ENCODE measurements around the gene MT1H. TPM values are rescaled to one million over a fixed set of nuclear protein-coding genes. Genes with fewer than 3 reads are reported as not detected.

Gene MT1H
- total RNA-seq, 1 experiment from 2014 or later = not detected

DNA sequence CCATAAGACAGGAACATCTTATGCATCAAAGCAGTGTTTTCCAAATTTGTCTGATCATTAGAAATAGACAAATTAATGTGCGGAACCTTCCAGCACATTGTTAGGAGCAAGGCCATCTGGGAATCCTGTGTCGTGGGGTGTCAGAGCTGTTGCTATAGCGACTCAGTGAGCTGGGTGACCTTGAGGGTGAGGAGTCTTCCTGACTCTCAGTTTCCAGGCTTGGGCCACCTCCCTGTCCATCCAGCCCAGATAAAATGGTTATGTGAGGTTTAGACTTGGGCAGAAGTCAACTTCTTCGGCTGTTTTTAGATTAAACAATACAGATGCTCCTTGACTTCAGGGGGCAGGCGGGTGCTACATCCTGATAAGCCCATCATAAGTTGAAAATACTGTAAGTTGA is 33.2 kb downstream of the MT1H start:
- Mint-ChIP-seq H3K4me3 (ENCODE audit: unreplicated experiment) (no peak overlapping the region), H3K9me3 (ENCODE audit: unreplicated experiment) (no peaks in the 10 kb centered on the region), H3K4me1 (ENCODE audit: insufficient read depth, unreplicated experiment) (peaks cover 10% of the 10 kb centered on the region), H3K27me3 (ENCODE audit: insufficient read depth, unreplicated experiment) (no peaks in the 10 kb centered on the region), H3K27ac (ENCODE audit: low read depth, unreplicated experiment) (no peak overlapping the region), H3K36me3 (ENCODE audit: insufficient read depth, unreplicated experiment) (no peaks in the 10 kb centered on the region)
- no TSS peak for BruUV-seq (replicated peaks)
- no peak for DNase-seq (ENCODE audit: unreplicated experiment)
- TF ChIP-seq CTCF (IDR thresholded peaks at IDR 0.05; ENCODE audit: unreplicated experiment) = no peak
- ChIA-PET POLR2A (interaction anchor here (0.9 to 4.2 kb wide), 11 partner anchors 19 to 250 kb away, joined by 3 to 75 read pairs (median 6); partner anchors contain the start of genes BBS2, HERPUD1, MT1E and MT1X), CTCF (interaction anchor here (0.6 to 5.1 kb wide), 33 partner anchors 7 to 1780 kb away, joined by 3 to 105 read pairs (median 4); partner anchors contain the start of genes BBS2 and MT1H)
- intact Hi-C loops (cut with micrococcal nuclease) = loop anchor here (1.0 to 2.0 kb wide), 8 partner anchors 29 to 370 kb away; no protein-coding TSS in a partner anchor

DNA sequence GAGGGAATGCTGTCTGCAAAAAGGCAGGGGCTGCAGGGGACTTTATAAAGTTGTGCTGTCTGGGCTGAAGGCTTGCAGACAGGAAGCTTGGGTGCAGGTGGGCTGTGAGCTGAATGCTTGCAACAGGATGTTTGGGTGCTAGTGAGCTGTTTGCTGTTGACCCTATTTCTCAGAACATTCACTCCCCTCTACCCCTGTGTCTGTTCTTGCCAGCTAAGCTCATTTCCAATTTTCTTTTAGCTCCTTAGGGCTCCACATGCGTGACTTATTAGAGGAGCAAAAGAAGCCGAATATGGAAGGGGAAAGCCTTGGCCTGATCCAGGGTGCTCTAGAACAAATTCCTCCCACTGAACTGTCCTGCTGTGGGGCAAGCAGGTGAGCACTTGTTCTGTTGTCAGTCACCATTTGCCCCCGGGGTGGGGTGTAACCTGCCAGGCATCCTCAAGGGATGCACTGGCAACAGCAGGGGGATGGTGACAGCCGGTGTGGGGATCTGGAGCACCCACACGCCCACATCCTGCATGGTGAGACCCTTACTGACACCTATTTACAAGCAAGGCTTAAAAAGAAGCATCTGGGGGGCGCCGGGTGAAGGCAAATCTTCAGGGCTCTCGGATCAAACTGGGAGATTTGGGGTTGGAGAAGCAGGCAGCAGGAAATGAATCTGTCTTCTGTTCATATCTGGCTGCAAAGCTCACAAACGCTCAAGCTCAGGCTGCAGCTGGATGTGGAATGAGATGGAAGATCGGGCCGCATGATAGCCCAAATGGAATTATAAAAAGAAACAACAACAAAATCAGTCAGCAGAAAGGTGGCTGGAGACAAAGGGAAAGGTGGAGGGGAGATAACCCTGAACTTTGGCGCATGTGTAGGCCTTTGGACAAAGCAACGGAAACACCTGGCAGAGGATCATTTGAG is 39.2 kb downstream of the MT1H start:
- H3K27me3 Mint-ChIP-seq (ENCODE audit: insufficient read depth, unreplicated experiment) = no peaks in the 10 kb centered on the region
- TF ChIP-seq CTCF (IDR thresholded peaks at IDR 0.05; ENCODE audit: unreplicated experiment) = no peak
- BruUV-seq (replicated peaks) = no TSS peak
- H3K4me1 Mint-ChIP-seq (ENCODE audit: insufficient read depth, unreplicated experiment) = no peaks in the 10 kb centered on the region
- intact Hi-C loops (cut with micrococcal nuclease) = no loop called here
- DNase-seq (ENCODE audit: unreplicated experiment) = no peak
- no peak overlapping the region for H3K27ac Mint-ChIP-seq (ENCODE audit: low read depth, unreplicated experiment)
- POLR2A ChIA-PET = interaction anchor here (0.6 to 1.6 kb wide), 2 partner anchors 83 to 189 kb away, joined by 3 to 6 read pairs; partner anchors contain the start of genes BBS2 and MT1E
- CTCF ChIA-PET = interaction anchor here (0.6 to 1.1 kb wide), 5 partner anchors 11 to 131 kb away, joined by 3 to 5 read pairs (median 3); no protein-coding TSS in a partner anchor
- no peaks in the 10 kb centered on the region for H3K36me3 Mint-ChIP-seq (ENCODE audit: insufficient read depth, unreplicated experiment)
- H3K4me3 Mint-ChIP-seq (ENCODE audit: unreplicated experiment) = no peak overlapping the region
- no peaks in the 10 kb centered on the region for H3K9me3 Mint-ChIP-seq (ENCODE audit: unreplicated experiment)

DNA sequence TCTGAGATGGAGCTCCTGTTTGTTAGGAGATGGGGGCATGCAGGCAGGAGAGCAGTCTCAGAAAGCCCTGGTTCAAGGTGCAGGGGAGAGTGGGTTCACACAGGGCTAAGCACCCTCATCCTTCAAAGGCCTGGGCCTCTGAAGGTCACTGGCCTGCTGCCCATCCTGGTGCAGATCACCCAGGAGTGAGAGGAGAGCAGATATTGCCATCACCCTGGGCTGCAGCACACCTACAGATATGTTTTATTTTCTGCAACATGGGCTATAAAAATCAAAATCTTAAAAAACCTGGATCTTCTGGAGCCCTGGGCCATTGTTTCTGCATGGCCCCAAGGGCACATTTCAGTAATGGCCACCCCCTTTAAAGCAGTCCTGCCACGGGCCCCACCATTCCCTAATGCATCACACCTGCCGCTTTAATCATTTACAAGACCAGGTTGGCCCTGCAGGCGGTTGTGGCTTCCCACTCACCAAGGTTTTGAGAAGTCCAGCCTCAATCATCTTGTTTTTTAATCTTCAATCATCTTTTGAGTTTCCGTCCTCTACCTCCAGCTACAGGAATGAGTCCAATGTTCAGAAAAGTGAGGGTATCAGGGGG is 39.9 kb downstream of the MT1H start:
- no TSS peak for BruUV-seq (replicated peaks)
- POLR2A ChIA-PET = no interaction called here
- no peaks in the 10 kb centered on the region for H3K36me3 Mint-ChIP-seq (ENCODE audit: insufficient read depth, unreplicated experiment)
- CTCF ChIA-PET = interaction anchor here (0.7 to 1.3 kb wide), 4 partner anchors 8 to 106 kb away, joined by 3 to 5 read pairs (median 3); no protein-coding TSS in a partner anchor
- intact Hi-C loops (cut with micrococcal nuclease) = no loop called here
- no peak for DNase-seq (ENCODE audit: unreplicated experiment)
- TF ChIP-seq CTCF (IDR thresholded peaks at IDR 0.05; ENCODE audit: unreplicated experiment) = no peak
- no peaks in the 10 kb centered on the region for H3K4me1 Mint-ChIP-seq (ENCODE audit: insufficient read depth, unreplicated experiment)
- H3K4me3 Mint-ChIP-seq (ENCODE audit: unreplicated experiment) = no peak overlapping the region
- H3K9me3 Mint-ChIP-seq (ENCODE audit: unreplicated experiment) = no peaks in the 10 kb centered on the region
- no peak overlapping the region for H3K27ac Mint-ChIP-seq (ENCODE audit: low read depth, unreplicated experiment)
- H3K27me3 Mint-ChIP-seq (ENCODE audit: insufficient read depth, unreplicated experiment) = no peaks in the 10 kb centered on the region

GRCh38 chr16:56710181-56710737 is 40.6 kb downstream of the MT1H start:
- TF ChIP-seq CTCF (IDR thresholded peaks at IDR 0.05; ENCODE audit: unreplicated experiment) = no peak
- DNase-seq (ENCODE audit: unreplicated experiment) = no peak
- H3K27me3 Mint-ChIP-seq (ENCODE audit: insufficient read depth, unreplicated experiment) = no peaks in the 10 kb centered on the region
- H3K9me3 Mint-ChIP-seq (ENCODE audit: unreplicated experiment) = no peaks in the 10 kb centered on the region
- CTCF ChIA-PET = interaction anchor here (0.7 to 1.4 kb wide), 3 partner anchors 8 to 134 kb away, joined by 3 read pairs; no protein-coding TSS in a partner anchor
- H3K4me3 Mint-ChIP-seq (ENCODE audit: unreplicated experiment) = no peak overlapping the region
- no peak overlapping the region for H3K27ac Mint-ChIP-seq (ENCODE audit: low read depth, unreplicated experiment)
- H3K4me1 Mint-ChIP-seq (ENCODE audit: insufficient read depth, unreplicated experiment) = no peaks in the 10 kb centered on the region
- BruUV-seq (replicated peaks) = no TSS peak
- H3K36me3 Mint-ChIP-seq (ENCODE audit: insufficient read depth, unreplicated experiment) = no peaks in the 10 kb centered on the region
- intact Hi-C loops (cut with micrococcal nuclease) = no loop called here
- POLR2A ChIA-PET = no interaction called here

Data from MCF 10A (cell line).